H9 (cell line): ENCODE data around the gene MBOAT2. TPM values are rescaled to one million over a fixed set of nuclear protein-coding genes. Genes with fewer than 3 reads are reported as not detected.

Experiments used
- DNase-seq: peaks from one replicate; pipeline ENCODE4 v3.0.0-alpha.2; 2017
- H2AFZ ChIP-seq: one replicate; pipeline ENCODE4 v1.6.1; 2013; ENCODE audit warnings: mild to moderate bottlenecking, low read length, control low read depth, moderate library complexity
- H2AK5ac ChIP-seq: 2 replicates; pipeline ENCODE4 v1.6.1; 2013; ENCODE audit warnings: low read length, control low read depth, mixed read lengths; ENCODE audit not compliant: insufficient read length
- H2BK120ac ChIP-seq: one replicate; pipeline ENCODE4 v1.6.1; 2013; ENCODE audit warnings: low read depth, mild to moderate bottlenecking, low read length, control low read depth, inconsistent platforms; ENCODE audit not compliant: poor library complexity, severe bottlenecking
- H2BK12ac ChIP-seq: 2 replicates; pipeline ENCODE4 v1.6.1; 2013; ENCODE audit warnings: low read length, control low read depth, mixed read lengths, low read depth; ENCODE audit not compliant: insufficient read length
- H2BK15ac ChIP-seq: 2 replicates; pipeline ENCODE4 v1.6.1; 2013; ENCODE audit warnings: low read depth, low read length, control low read depth
- H2BK20ac ChIP-seq: one replicate; pipeline ENCODE4 v1.6.1; 2013; ENCODE audit warnings: low read depth, mild to moderate bottlenecking, low read length, control low read depth, inconsistent platforms; ENCODE audit not compliant: poor library complexity, severe bottlenecking
- H2BK5ac ChIP-seq: 2 replicates; pipeline ENCODE4 v1.6.1; 2013; ENCODE audit warnings: low read length, control low read depth, mixed read lengths; ENCODE audit not compliant: insufficient read length
- H3K14ac ChIP-seq: 2 replicates; pipeline ENCODE4 v1.6.1; 2013; ENCODE audit warnings: low read length, control low read depth; ENCODE audit not compliant: insufficient read depth
- H3K18ac ChIP-seq: 2 replicates; pipeline ENCODE4 v1.6.1; 2013; ENCODE audit warnings: low read depth, mild to moderate bottlenecking, mixed read lengths, low read length, control low read depth; ENCODE audit not compliant: insufficient read length
- H3K23ac ChIP-seq: 2 replicates; pipeline ENCODE4 v1.6.1; 2013; ENCODE audit warnings: low read length, control low read depth, mixed read lengths, low read depth; ENCODE audit not compliant: insufficient read length
- H3K23me2 ChIP-seq: 2 replicates; pipeline ENCODE4 v1.6.1; 2013; ENCODE audit warnings: low read depth, mild to moderate bottlenecking, mixed read lengths, low read length, control low read depth; ENCODE audit not compliant: insufficient read length, poor library complexity, severe bottlenecking
- H3K27ac ChIP-seq: 2 replicates; pipeline ENCODE4 v1.5.1; 2013; ENCODE audit warnings: low read length, control low read depth, mixed read lengths, low read depth; ENCODE audit not compliant: insufficient read length
- H3K27me3 ChIP-seq: 2 replicates; pipeline ENCODE4 v1.6.1; 2013; ENCODE audit warnings: low read length, control low read depth, inconsistent platforms; ENCODE audit not compliant: insufficient read depth
- H3K4ac ChIP-seq: 2 replicates; pipeline ENCODE4 v1.6.1; 2013; ENCODE audit warnings: low read depth, mild to moderate bottlenecking, control low read depth, inconsistent platforms, low read length, moderate library complexity
- H3K4me1 ChIP-seq: 2 replicates; pipeline ENCODE4 v1.6.1; 2013; ENCODE audit warnings: low read length, control low read depth, inconsistent platforms; ENCODE audit not compliant: insufficient read depth
- H3K4me2 ChIP-seq: 2 replicates; pipeline ENCODE4 v1.6.1; 2013; ENCODE audit warnings: low read length, control low read depth, mixed read lengths; ENCODE audit not compliant: insufficient read length, insufficient read depth
- H3K56ac ChIP-seq: 2 replicates; pipeline ENCODE4 v1.6.1; 2013; ENCODE audit warnings: low read depth, mild to moderate bottlenecking, mixed read lengths, low read length, control low read depth; ENCODE audit not compliant: insufficient read length
- H3K79me1 ChIP-seq: 2 replicates; pipeline ENCODE4 v1.6.1; 2013; ENCODE audit warnings: low read depth, mild to moderate bottlenecking, moderate library complexity, low read length, control low read depth, inconsistent platforms; ENCODE audit not compliant: insufficient read depth, poor library complexity, severe bottlenecking
- H3K79me2 ChIP-seq: 2 replicates; pipeline ENCODE4 v1.6.1; 2013; ENCODE audit warnings: low read length, control low read depth, inconsistent platforms; ENCODE audit not compliant: insufficient read depth
- H3K9ac ChIP-seq: 2 replicates; pipeline ENCODE4 v1.6.1; 2013; ENCODE audit warnings: low read length, control low read depth, mixed read lengths; ENCODE audit not compliant: insufficient read length; ENCODE audit errors: extremely low read depth
- H3K9me3 ChIP-seq: one replicate; pipeline ENCODE4 v1.6.1; 2013; ENCODE audit warnings: low read depth, low read length, inconsistent platforms; ENCODE audit not compliant: control insufficient read depth
- H3T11ph ChIP-seq: one replicate; pipeline ENCODE4 v1.6.1; 2013; ENCODE audit warnings: mild to moderate bottlenecking, low read length, control low read depth, inconsistent platforms
- H4K20me1 ChIP-seq: one replicate; pipeline ENCODE4 v1.6.1; 2013; ENCODE audit not compliant: control insufficient read depth, insufficient read length, insufficient read depth
- H4K5ac ChIP-seq: 2 replicates; pipeline ENCODE4 v1.6.1; 2013; ENCODE audit warnings: low read depth, mild to moderate bottlenecking, mixed read lengths, low read length, control low read depth; ENCODE audit not compliant: insufficient read length
- H4K8ac ChIP-seq: replicated peaks from 2 replicates; pipeline ENCODE4 v1.6.1; 2013; ENCODE audit warnings: low read length, control low read depth, mixed read lengths, low read depth; ENCODE audit not compliant: insufficient read length
- H4K91ac ChIP-seq: 2 replicates; pipeline ENCODE4 v1.6.1; 2013; ENCODE audit warnings: low read depth, mild to moderate bottlenecking, moderate library complexity, mixed read lengths, low read length, control low read depth; ENCODE audit not compliant: insufficient read length
- H3K27ac Mint-ChIP-seq, 3 experiments: 2 replicates in 2 of 3; 3 replicates in 1 of 3; pipeline ENCODE4 v1.8.0; 2020 to 2021; ENCODE audit warnings: mixed read lengths in 3 of 3, mild to moderate bottlenecking in 1 of 3, moderate library complexity in 1 of 3
- H3K27me3 Mint-ChIP-seq: 2 replicates; pipeline ENCODE4 v1.8.0; 2021; ENCODE audit warnings: low read depth, mild to moderate bottlenecking, moderate library complexity, mixed read lengths
- H3K36me3 Mint-ChIP-seq, 3 experiments: 2 replicates in 2 of 3; 3 replicates in 1 of 3; pipeline ENCODE4 v1.8.0; 2020 to 2021; ENCODE audit warnings: low read depth in 3 of 3, mixed read lengths in 3 of 3; ENCODE audit not compliant: insufficient read depth in 1 of 3
- H3K4me1 Mint-ChIP-seq, 2 experiments: 2 replicates each; pipeline ENCODE4 v1.8.0; 2020; ENCODE audit warnings: mixed read lengths in 2 of 2
- H3K4me3 Mint-ChIP-seq, 2 experiments: 2 replicates in 1 of 2; 3 replicates in 1 of 2; pipeline ENCODE4 v1.8.0; 2020 to 2021; ENCODE audit warnings: mild to moderate bottlenecking in 2 of 2, mixed read lengths in 2 of 2, moderate library complexity in 1 of 2
- H3K9me3 Mint-ChIP-seq, 2 experiments: 2 replicates in 1 of 2; 3 replicates in 1 of 2; pipeline ENCODE4 v1.8.0; 2020; ENCODE audit warnings: mild to moderate bottlenecking in 2 of 2, mixed read lengths in 2 of 2, moderate library complexity in 1 of 2
- WGBS: extraction: QIAGEN DNeasy Blood & Tissue Kit; methylation state at CpG from one replicate; pipeline ENCODE4 v1.1.7; 2013; ENCODE audit warnings: missing lambda C conversion rate, low lambda C conversion rate, mixed read lengths; ENCODE audit not compliant: insufficient read length; ENCODE audit errors: extremely low coverage; 5-methylcytosine and 5-hydroxymethylcytosine counted together
- total RNA-seq: library from RNA; stranded (reverse); gene quantifications from 2 replicates; pipeline ENCODE4 v1.2.1, GENCODE V29; 2021
- TF ChIP-seq, protein P1 (sequence below): fragments of 200-600 bp; sonication (generic); conservative IDR thresholded peaks from 3 replicates; pipeline ENCODE4 v1.8.0; 2021; ENCODE audit warnings: antibody characterized with exemption, mild to moderate bottlenecking

The MBOAT2 gene
- total RNA-seq, 1 experiment from 2014 or later = 20.2 TPM

DNA sequence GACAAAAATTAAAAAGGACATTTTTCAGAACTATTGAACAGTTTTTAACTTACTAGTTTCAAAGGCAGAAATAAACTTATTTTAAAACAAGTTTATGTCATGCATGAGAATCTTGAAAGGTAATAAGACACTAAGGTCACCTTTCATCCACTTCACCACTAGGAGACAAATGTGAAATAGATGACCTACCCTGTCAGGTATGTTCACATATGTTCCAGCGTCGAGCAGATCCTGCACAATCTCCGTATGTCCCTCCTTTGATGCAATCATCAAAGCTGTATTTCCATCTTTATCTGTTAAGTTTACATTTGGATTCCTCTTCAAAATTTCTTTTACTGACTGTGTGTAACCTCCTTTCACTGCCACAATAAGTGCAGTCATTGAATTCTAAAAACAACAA, 200.7 kb downstream of the MBOAT2 start:
- Histone ChIP-seq H3K27ac (no peak overlapping the region), H3K9me3 (no peaks in the 10 kb centered on the region)
- H3K4me1 Mint-ChIP-seq = no peaks in the 10 kb centered on the region

More for the DNA sequence above, 200.7 kb downstream of the MBOAT2 start:
- no peak overlapping the region for H2BK5ac ChIP-seq
- no peak overlapping the region for H2BK20ac ChIP-seq
- H3K79me1 ChIP-seq = no peaks in the 10 kb centered on the region
- no peak overlapping the region for H4K5ac ChIP-seq
- no peak overlapping the region for H3K14ac ChIP-seq
- Mint-ChIP-seq H3K36me3 (peaks cover 4 to 27% (median 13%) of the 10 kb centered on the region in 3 experiments; a peak in 5 of 7 replicates), H3K27me3 (no peaks in the 10 kb centered on the region), H3K4me3 (no peak overlapping the region), H3K27ac (no peak overlapping the region), H3K9me3 (no peaks in the 10 kb centered on the region)
- H3K27me3 ChIP-seq = no peaks in the 10 kb centered on the region
- no peaks in the 10 kb centered on the region for H3K79me2 ChIP-seq
- no peak overlapping the region for H3K18ac ChIP-seq
- no CpG with 5 or more reads among the region's 3 CpGs for WGBS
- no peak overlapping the region for H3K23ac ChIP-seq
- no peak overlapping the region for H3T11ph ChIP-seq
- no peaks in the 10 kb centered on the region for H4K20me1 ChIP-seq
- no peak overlapping the region for H2BK15ac ChIP-seq
- no peaks in the 10 kb centered on the region for H3K4me1 ChIP-seq
- H3K23me2 ChIP-seq = no peaks in the 10 kb centered on the region
- H2BK12ac ChIP-seq = no peak overlapping the region
- no peak overlapping the region for H3K56ac ChIP-seq
- H2AK5ac ChIP-seq = no peak overlapping the region
- H2BK120ac ChIP-seq = no peak overlapping the region
- H3K4me2 ChIP-seq = no peak overlapping the region
- no peak overlapping the region for H4K8ac ChIP-seq
- no peak overlapping the region for H4K91ac ChIP-seq
- TF ChIP-seq, protein P1, sequence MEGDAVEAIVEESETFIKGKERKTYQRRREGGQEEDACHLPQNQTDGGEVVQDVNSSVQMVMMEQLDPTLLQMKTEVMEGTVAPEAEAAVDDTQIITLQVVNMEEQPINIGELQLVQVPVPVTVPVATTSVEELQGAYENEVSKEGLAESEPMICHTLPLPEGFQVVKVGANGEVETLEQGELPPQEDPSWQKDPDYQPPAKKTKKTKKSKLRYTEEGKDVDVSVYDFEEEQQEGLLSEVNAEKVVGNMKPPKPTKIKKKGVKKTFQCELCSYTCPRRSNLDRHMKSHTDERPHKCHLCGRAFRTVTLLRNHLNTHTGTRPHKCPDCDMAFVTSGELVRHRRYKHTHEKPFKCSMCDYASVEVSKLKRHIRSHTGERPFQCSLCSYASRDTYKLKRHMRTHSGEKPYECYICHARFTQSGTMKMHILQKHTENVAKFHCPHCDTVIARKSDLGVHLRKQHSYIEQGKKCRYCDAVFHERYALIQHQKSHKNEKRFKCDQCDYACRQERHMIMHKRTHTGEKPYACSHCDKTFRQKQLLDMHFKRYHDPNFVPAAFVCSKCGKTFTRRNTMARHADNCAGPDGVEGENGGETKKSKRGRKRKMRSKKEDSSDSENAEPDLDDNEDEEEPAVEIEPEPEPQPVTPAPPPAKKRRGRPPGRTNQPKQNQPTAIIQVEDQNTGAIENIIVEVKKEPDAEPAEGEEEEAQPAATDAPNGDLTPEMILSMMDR = no peak
- no peak overlapping the region for H2AFZ ChIP-seq
- no peak for DNase-seq
- H3K9ac ChIP-seq = no peak overlapping the region
- H3K4ac ChIP-seq = no peak overlapping the region

Other genes with a start within 250 kb of the MBOAT2 start
- gene KIDINS220, start 166.1 kb downstream of the MBOAT2 start, total RNA-seq = 27.9 and 29.3 TPM in 2 replicates
- 11.0 and 12.6 TPM in 2 replicates for gene ASAP2, start 203.1 kb upstream of the MBOAT2 start, total RNA-seq